WTC11 (cell line): ENCODE results near the gene CNNM3. TPM values are rescaled to one million over a fixed set of nuclear protein-coding genes. Genes with fewer than 3 reads are reported as not detected.

Source experiments
- ATAC-seq: fragments of 200-7000 bp; cut with Tn5 transposase; 2 replicates; pipeline ENCODE4 v1.10.0; 2021; ENCODE audit warnings: mild to moderate bottlenecking, moderate library complexity
- CTCF ChIA-PET: fragments of 300-600 bp; sonication (Branson Sonifier 250); formaldehyde crosslinking; loops from one replicate; lab custom pipeline; 2021; ENCODE audit warnings: antibody characterized with exemption; lab: Charles Lee
- POLR2A ChIA-PET: fragments of 350-600 bp; sonication (Branson Sonifier 250); formaldehyde crosslinking; loops from one replicate; lab custom pipeline; 2021; ENCODE audit warnings: antibody characterized with exemption; lab: Charles Lee
- DNase-seq: peaks from one replicate; pipeline ENCODE4 v3.0.0; 2021; ENCODE audit warnings: low spot score
- H3K27ac Mint-ChIP-seq: 2 replicates; pipeline ENCODE4 v1.8.0; 2021; ENCODE audit warnings: mixed read lengths
- H3K27me3 Mint-ChIP-seq: 2 replicates; pipeline ENCODE4 v1.8.0; 2021; ENCODE audit warnings: low read depth, mild to moderate bottlenecking, moderate library complexity, mixed read lengths
- H3K36me3 Mint-ChIP-seq: 2 replicates; pipeline ENCODE4 v1.8.0; 2021; ENCODE audit warnings: mixed read lengths
- H3K4me1 Mint-ChIP-seq: 2 replicates; pipeline ENCODE4 v1.8.0; 2022; ENCODE audit warnings: mixed read lengths
- H3K4me3 Mint-ChIP-seq: 2 replicates; pipeline ENCODE4 v1.8.0; 2021; ENCODE audit warnings: mild to moderate bottlenecking, moderate library complexity, mixed read lengths
- H3K9me3 Mint-ChIP-seq: 2 replicates; pipeline ENCODE4 v1.8.0; 2021; ENCODE audit warnings: mixed read lengths
- ATF1 ChIP-seq: sonication (generic); formaldehyde crosslinking; IDR thresholded peaks from 2 replicates; pipeline ENCODE4 v1.8.1; 2023; ENCODE audit warnings: mild to moderate bottlenecking, moderate library complexity, missing genetic modification reagents
- CREM ChIP-seq: sonication (generic); formaldehyde crosslinking; IDR thresholded peaks from 2 replicates; pipeline ENCODE4 v1.8.1; 2022; ENCODE audit warnings: mild to moderate bottlenecking, missing genetic modification reagents, moderate library complexity
- ETV6 ChIP-seq: sonication (generic); formaldehyde crosslinking; IDR thresholded peaks from 2 replicates; pipeline ENCODE4 v1.8.1; 2022; ENCODE audit warnings: mild to moderate bottlenecking, missing genetic modification reagents
- FOXP1 ChIP-seq: sonication (generic); formaldehyde crosslinking; IDR thresholded peaks from 2 replicates; pipeline ENCODE4 v1.8.0; 2022; ENCODE audit warnings: missing genetic modification reagents, mild to moderate bottlenecking, moderate library complexity, borderline replicate concordance
- GRHL2 ChIP-seq: fragments of 250-450 bp; sonication (Bioruptor Pico); IDR thresholded peaks from 2 replicates; pipeline ENCODE4 v1.8.0; 2022; ENCODE audit warnings: mild to moderate bottlenecking, moderate library complexity; ENCODE audit not compliant: insufficient replicate concordance, severe bottlenecking
- JAZF1 ChIP-seq: fragments of 250-450 bp; sonication (Bioruptor Pico); IDR thresholded peaks from 2 replicates; pipeline ENCODE4 v1.9.0; 2021; ENCODE audit warnings: moderate library complexity, mild to moderate bottlenecking, inconsistent platforms
- MYBL2 ChIP-seq: sonication (generic); formaldehyde crosslinking; IDR thresholded peaks from 2 replicates; pipeline ENCODE4 v1.8.1; 2023; ENCODE audit warnings: mild to moderate bottlenecking, moderate library complexity, missing genetic modification reagents
- OVOL2 ChIP-seq: fragments of 250-450 bp; sonication (Bioruptor Pico); IDR thresholded peaks from 2 replicates; pipeline ENCODE4 v1.9.0; 2021; ENCODE audit warnings: mild to moderate bottlenecking, borderline replicate concordance
- TEAD4 ChIP-seq: sonication (generic); formaldehyde crosslinking; IDR thresholded peaks from 2 replicates; pipeline ENCODE4 v1.8.0; 2022; ENCODE audit warnings: mild to moderate bottlenecking, missing genetic modification reagents
- ZNF138 ChIP-seq: sonication (generic); formaldehyde crosslinking; conservative IDR thresholded peaks from 2 replicates; pipeline ENCODE4 v1.8.1; 2022; ENCODE audit warnings: mild to moderate bottlenecking, moderate library complexity, missing genetic modification reagents
- ZNF219 ChIP-seq: sonication (generic); formaldehyde crosslinking; IDR thresholded peaks from 2 replicates; pipeline ENCODE4 v1.8.0; 2023; ENCODE audit warnings: missing genetic modification reagents, mild to moderate bottlenecking, borderline replicate concordance
- ZNF423 ChIP-seq: fragments of 250-450 bp; sonication (Bioruptor Pico); IDR thresholded peaks from 2 replicates; pipeline ENCODE4 v2.1.2; 2022; ENCODE audit warnings: mild to moderate bottlenecking, moderate library complexity
- total RNA-seq: library from RNA; stranded (reverse); gene quantifications from 3 replicates; pipeline ENCODE4 v1.2.3, GENCODE V29; 2021
- TF ChIP-seq, protein P1 (sequence below): sonication (generic); formaldehyde crosslinking; IDR thresholded peaks from 2 replicates; pipeline ENCODE4 v1.8.0; 2022; ENCODE audit warnings: mild to moderate bottlenecking, missing genetic modification reagents
- TF ChIP-seq, protein P2 (sequence below): sonication (generic); formaldehyde crosslinking; IDR thresholded peaks from 2 replicates; pipeline ENCODE4 v1.8.0; 2023; ENCODE audit warnings: missing genetic modification reagents, mild to moderate bottlenecking, borderline replicate concordance
- TF ChIP-seq, protein P3 (sequence below): sonication (generic); formaldehyde crosslinking; IDR thresholded peaks from 2 replicates; pipeline ENCODE4 v1.8.1; 2023; ENCODE audit warnings: mild to moderate bottlenecking, missing genetic modification reagents, borderline replicate concordance
- TF ChIP-seq, protein P4 (sequence below): sonication (generic); formaldehyde crosslinking; IDR thresholded peaks from 2 replicates; pipeline ENCODE4 v1.8.1; 2022; ENCODE audit warnings: mild to moderate bottlenecking, moderate library complexity, missing genetic modification reagents
- TF ChIP-seq, protein P5 (sequence below): fragments of 250-450 bp; sonication (Bioruptor Pico); IDR thresholded peaks from 2 replicates; pipeline ENCODE4 v1.9.0; 2021; ENCODE audit warnings: mild to moderate bottlenecking
- TF ChIP-seq, protein P6 (sequence below): sonication (generic); formaldehyde crosslinking; IDR thresholded peaks from 2 replicates; pipeline ENCODE4 v1.8.0; 2022; ENCODE audit warnings: mild to moderate bottlenecking, missing genetic modification reagents
- TF ChIP-seq, protein P7 (sequence below): sonication (generic); formaldehyde crosslinking; IDR thresholded peaks from 2 replicates; pipeline ENCODE4 v1.8.1; 2022; ENCODE audit warnings: low read depth, missing genetic modification reagents, borderline replicate concordance
- TF ChIP-seq, protein P8 (sequence below): sonication (generic); formaldehyde crosslinking; IDR thresholded peaks from 2 replicates; pipeline ENCODE4 v1.8.1; 2022; ENCODE audit warnings: missing genetic modification reagents, borderline replicate concordance

CNNM3 gene
- total RNA-seq, 1 experiment from 2014 or later, result 34.9 TPM

DNA sequence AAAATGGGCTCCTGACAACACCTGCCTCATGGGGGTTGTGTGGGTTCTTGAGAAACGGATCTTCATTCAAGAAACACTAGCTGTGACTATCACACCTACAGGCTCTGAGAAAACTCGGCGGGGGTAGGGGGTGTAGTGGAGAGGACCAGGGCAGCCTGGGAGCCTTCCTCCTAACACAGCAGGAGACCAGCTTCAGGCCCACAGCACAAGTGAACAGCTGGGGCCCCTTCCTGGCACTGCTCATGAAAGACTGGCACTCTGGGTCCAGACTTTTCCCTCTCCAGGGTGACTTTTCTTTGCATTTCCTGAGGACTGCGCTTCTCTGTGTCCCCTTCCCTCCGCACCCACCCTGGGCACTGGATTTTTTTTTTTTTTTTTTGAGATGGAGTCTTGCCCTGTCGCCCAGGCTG lies 61.0 kb downstream of the CNNM3 start:
- peaks cover 81% of the 10 kb centered on the region for H3K4me1 Mint-ChIP-seq
- ATAC-seq (no peak), DNase-seq (no peak)
- no peak overlapping the region for H3K27ac Mint-ChIP-seq
- no peaks in the 10 kb centered on the region for H3K27me3 Mint-ChIP-seq
- TF ChIP-seq MYBL2 (CRISPR knock-in tag) (no peak), ATF1 (CRISPR knock-in tag) (no peak), ZNF423 (no peak), GRHL2 (CRISPR knock-in tag) (no peak), FOXP1 (CRISPR knock-in tag) (no peak), CREM (no peak), ZNF138 (CRISPR knock-in tag) (no peak), JAZF1 (CRISPR knock-in tag) (no peak), TEAD4 (CRISPR knock-in tag) (no peak), ZNF219 (CRISPR knock-in tag) (no peak)
- TF ChIP-seq, protein P1, sequence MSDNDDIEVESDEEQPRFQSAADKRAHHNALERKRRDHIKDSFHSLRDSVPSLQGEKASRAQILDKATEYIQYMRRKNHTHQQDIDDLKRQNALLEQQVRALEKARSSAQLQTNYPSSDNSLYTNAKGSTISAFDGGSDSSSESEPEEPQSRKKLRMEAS (CRISPR knock-in tag), result no peak
- TF ChIP-seq, protein P2, sequence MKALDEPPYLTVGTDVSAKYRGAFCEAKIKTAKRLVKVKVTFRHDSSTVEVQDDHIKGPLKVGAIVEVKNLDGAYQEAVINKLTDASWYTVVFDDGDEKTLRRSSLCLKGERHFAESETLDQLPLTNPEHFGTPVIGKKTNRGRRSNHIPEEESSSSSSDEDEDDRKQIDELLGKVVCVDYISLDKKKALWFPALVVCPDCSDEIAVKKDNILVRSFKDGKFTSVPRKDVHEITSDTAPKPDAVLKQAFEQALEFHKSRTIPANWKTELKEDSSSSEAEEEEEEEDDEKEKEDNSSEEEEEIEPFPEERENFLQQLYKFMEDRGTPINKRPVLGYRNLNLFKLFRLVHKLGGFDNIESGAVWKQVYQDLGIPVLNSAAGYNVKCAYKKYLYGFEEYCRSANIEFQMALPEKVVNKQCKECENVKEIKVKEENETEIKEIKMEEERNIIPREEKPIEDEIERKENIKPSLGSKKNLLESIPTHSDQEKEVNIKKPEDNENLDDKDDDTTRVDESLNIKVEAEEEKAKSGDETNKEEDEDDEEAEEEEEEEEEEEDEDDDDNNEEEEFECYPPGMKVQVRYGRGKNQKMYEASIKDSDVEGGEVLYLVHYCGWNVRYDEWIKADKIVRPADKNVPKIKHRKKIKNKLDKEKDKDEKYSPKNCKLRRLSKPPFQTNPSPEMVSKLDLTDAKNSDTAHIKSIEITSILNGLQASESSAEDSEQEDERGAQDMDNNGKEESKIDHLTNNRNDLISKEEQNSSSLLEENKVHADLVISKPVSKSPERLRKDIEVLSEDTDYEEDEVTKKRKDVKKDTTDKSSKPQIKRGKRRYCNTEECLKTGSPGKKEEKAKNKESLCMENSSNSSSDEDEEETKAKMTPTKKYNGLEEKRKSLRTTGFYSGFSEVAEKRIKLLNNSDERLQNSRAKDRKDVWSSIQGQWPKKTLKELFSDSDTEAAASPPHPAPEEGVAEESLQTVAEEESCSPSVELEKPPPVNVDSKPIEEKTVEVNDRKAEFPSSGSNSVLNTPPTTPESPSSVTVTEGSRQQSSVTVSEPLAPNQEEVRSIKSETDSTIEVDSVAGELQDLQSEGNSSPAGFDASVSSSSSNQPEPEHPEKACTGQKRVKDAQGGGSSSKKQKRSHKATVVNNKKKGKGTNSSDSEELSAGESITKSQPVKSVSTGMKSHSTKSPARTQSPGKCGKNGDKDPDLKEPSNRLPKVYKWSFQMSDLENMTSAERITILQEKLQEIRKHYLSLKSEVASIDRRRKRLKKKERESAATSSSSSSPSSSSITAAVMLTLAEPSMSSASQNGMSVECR (CRISPR knock-in tag), result no peak
- TF ChIP-seq, protein P3, sequence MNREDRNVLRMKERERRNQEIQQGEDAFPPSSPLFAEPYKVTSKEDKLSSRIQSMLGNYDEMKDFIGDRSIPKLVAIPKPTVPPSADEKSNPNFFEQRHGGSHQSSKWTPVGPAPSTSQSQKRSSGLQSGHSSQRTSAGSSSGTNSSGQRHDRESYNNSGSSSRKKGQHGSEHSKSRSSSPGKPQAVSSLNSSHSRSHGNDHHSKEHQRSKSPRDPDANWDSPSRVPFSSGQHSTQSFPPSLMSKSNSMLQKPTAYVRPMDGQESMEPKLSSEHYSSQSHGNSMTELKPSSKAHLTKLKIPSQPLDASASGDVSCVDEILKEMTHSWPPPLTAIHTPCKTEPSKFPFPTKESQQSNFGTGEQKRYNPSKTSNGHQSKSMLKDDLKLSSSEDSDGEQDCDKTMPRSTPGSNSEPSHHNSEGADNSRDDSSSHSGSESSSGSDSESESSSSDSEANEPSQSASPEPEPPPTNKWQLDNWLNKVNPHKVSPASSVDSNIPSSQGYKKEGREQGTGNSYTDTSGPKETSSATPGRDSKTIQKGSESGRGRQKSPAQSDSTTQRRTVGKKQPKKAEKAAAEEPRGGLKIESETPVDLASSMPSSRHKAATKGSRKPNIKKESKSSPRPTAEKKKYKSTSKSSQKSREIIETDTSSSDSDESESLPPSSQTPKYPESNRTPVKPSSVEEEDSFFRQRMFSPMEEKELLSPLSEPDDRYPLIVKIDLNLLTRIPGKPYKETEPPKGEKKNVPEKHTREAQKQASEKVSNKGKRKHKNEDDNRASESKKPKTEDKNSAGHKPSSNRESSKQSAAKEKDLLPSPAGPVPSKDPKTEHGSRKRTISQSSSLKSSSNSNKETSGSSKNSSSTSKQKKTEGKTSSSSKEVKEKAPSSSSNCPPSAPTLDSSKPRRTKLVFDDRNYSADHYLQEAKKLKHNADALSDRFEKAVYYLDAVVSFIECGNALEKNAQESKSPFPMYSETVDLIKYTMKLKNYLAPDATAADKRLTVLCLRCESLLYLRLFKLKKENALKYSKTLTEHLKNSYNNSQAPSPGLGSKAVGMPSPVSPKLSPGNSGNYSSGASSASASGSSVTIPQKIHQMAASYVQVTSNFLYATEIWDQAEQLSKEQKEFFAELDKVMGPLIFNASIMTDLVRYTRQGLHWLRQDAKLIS (CRISPR knock-in tag), result no peak
- TF ChIP-seq, protein P4, sequence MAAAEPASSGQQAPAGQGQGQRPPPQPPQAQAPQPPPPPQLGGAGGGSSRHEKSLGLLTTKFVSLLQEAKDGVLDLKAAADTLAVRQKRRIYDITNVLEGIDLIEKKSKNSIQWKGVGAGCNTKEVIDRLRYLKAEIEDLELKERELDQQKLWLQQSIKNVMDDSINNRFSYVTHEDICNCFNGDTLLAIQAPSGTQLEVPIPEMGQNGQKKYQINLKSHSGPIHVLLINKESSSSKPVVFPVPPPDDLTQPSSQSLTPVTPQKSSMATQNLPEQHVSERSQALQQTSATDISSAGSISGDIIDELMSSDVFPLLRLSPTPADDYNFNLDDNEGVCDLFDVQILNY (CRISPR knock-in tag), result no peak
- TF ChIP-seq, protein P5, sequence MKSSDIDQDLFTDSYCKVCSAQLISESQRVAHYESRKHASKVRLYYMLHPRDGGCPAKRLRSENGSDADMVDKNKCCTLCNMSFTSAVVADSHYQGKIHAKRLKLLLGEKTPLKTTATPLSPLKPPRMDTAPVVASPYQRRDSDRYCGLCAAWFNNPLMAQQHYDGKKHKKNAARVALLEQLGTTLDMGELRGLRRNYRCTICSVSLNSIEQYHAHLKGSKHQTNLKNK, result no peak
- H3K4me3 Mint-ChIP-seq, result no peak overlapping the region
- H3K9me3 Mint-ChIP-seq, result no peaks in the 10 kb centered on the region
- no peaks in the 10 kb centered on the region for H3K36me3 Mint-ChIP-seq
- ChIA-PET CTCF (interaction anchor here (1.2 to 5.9 kb wide), 2 partner anchors 19 to 74 kb away, joined by 10 to 45 read pairs; partner anchors contain the start of gene ANKRD39), POLR2A (no interaction called here)

DNA sequence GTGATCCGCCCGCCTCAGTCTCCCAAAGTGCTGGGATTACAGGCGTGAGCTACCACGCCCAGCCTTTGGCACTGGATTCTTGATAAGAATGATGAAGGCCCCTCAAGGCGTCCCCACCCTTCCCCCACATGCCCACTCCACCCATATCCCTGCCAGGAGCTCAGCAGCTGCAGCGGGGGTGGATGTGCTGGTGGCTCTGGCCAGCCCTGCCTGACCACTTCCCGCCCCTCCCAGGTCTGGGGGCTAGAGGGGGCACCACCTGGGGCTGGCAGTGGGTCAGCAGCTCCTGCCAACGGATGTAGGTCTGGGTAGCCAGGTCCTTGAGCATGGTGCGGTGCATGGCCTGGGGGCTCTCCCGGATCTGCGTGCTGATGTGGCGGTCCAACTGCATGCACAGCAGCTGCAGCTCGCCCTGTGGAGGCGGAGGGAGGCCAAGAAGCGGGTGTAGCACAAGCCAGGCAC lies 61.6 kb downstream of the CNNM3 start:
- no peak overlapping the region for H3K4me3 Mint-ChIP-seq
- H3K9me3 Mint-ChIP-seq, result no peaks in the 10 kb centered on the region
- no peaks in the 10 kb centered on the region for H3K27me3 Mint-ChIP-seq
- no peaks in the 10 kb centered on the region for H3K36me3 Mint-ChIP-seq
- POLR2A ChIA-PET, result interaction anchor here (0.8 kb wide), 1 partner anchor 9 kb away, joined by 3 read pairs; no protein-coding TSS in a partner anchor
- DNase-seq (no peak), ATAC-seq (no peak)
- peaks cover 80% of the 10 kb centered on the region for H3K4me1 Mint-ChIP-seq
- no peak overlapping the region; the same call in 1 of the 2 replicates for H3K27ac Mint-ChIP-seq
- CTCF ChIA-PET, result interaction anchor here (1.2 to 5.9 kb wide), 3 partner anchors 9 to 73 kb away, joined by 5 to 45 read pairs (median 10); partner anchors contain the start of gene ANKRD39
- TF ChIP-seq ZNF219 (CRISPR knock-in tag), result no peak
- no peak for TF ChIP-seq OVOL2
- TF ChIP-seq, protein P6, sequence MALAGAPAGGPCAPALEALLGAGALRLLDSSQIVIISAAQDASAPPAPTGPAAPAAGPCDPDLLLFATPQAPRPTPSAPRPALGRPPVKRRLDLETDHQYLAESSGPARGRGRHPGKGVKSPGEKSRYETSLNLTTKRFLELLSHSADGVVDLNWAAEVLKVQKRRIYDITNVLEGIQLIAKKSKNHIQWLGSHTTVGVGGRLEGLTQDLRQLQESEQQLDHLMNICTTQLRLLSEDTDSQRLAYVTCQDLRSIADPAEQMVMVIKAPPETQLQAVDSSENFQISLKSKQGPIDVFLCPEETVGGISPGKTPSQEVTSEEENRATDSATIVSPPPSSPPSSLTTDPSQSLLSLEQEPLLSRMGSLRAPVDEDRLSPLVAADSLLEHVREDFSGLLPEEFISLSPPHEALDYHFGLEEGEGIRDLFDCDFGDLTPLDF (CRISPR knock-in tag), result no peak
- TF ChIP-seq, protein P1 (CRISPR knock-in tag), result no peak
- TF ChIP-seq, protein P7, sequence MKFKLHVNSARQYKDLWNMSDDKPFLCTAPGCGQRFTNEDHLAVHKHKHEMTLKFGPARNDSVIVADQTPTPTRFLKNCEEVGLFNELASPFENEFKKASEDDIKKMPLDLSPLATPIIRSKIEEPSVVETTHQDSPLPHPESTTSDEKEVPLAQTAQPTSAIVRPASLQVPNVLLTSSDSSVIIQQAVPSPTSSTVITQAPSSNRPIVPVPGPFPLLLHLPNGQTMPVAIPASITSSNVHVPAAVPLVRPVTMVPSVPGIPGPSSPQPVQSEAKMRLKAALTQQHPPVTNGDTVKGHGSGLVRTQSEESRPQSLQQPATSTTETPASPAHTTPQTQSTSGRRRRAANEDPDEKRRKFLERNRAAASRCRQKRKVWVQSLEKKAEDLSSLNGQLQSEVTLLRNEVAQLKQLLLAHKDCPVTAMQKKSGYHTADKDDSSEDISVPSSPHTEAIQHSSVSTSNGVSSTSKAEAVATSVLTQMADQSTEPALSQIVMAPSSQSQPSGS (CRISPR knock-in tag), result no peak
- no peak for TF ChIP-seq ETV6 (CRISPR knock-in tag)
- TF ChIP-seq, protein P8, sequence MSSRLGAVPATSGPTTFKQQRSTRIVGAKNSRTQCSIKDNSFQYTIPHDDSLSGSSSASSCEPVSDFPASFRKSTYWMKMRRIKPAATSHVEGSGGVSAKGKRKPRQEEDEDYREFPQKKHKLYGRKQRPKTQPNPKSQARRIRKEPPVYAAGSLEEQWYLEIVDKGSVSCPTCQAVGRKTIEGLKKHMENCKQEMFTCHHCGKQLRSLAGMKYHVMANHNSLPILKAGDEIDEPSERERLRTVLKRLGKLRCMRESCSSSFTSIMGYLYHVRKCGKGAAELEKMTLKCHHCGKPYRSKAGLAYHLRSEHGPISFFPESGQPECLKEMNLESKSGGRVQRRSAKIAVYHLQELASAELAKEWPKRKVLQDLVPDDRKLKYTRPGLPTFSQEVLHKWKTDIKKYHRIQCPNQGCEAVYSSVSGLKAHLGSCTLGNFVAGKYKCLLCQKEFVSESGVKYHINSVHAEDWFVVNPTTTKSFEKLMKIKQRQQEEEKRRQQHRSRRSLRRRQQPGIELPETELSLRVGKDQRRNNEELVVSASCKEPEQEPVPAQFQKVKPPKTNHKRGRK (CRISPR knock-in tag), result no peak
